AG04450 (cell line): ENCODE measurements around the gene DPM2. TPM values are rescaled to one million over a fixed set of nuclear protein-coding genes. Genes with fewer than 3 reads are reported as not detected.

Source experiments
- CTCF ChIA-PET: fragments of 300-600, 350-600 bp; formaldehyde crosslinking; extraction: SDS; loops from one replicate; lab custom pipeline; 2022; ENCODE audit warnings: antibody characterized with exemption, inconsistent platforms; lab: Charles Lee
- POLR2A ChIA-PET: fragments of 350-600 bp; formaldehyde crosslinking; extraction: SDS; loops from one replicate; lab custom pipeline; 2021; ENCODE audit warnings: antibody characterized with exemption, inconsistent platforms; lab: Yijun Ruan, JAX
- DNase-seq: peaks from one replicate; pipeline ENCODE4 v3.0.0-alpha.2; 2011; ENCODE audit warnings: low read depth, low spot score
- H3K27ac ChIP-seq: one replicate; pipeline ENCODE4 v1.5.1; 2012; ENCODE audit warnings: low read depth, low read length, control low read depth
- H3K27me3 ChIP-seq: one replicate; pipeline ENCODE4 v1.6.0; 2012; ENCODE audit warnings: low read length; ENCODE audit not compliant: control insufficient read depth, insufficient read depth
- H3K4me3 ChIP-seq: 2 replicates; pipeline ENCODE4 v1.5.1; 2011; ENCODE audit warnings: mild to moderate bottlenecking, low read depth, low read length, control low read depth
- H3K9me3 ChIP-seq: 2 replicates; pipeline ENCODE4 v1.5.1; 2012; ENCODE audit warnings: low read length; ENCODE audit not compliant: control insufficient read depth, insufficient read depth
- CTCF ChIP-seq: IDR thresholded peaks from 2 replicates; pipeline ENCODE4 v1.5.1; 2011; ENCODE audit warnings: low read depth, low read length, control low read depth, inconsistent platforms
- polyA plus RNA-seq: library from polyadenylated mRNA; depleted of rRNA; stranded (reverse); fragments of >200 nt; gene quantifications from 2 replicates; pipeline ENCODE4 v1.2.3, GENCODE V29; 2011

The DPM2 gene
- polyA plus RNA-seq, 1 experiment = 25.3 TPM

- Histone ChIP-seq H3K27ac (peak overlapping the region; percentile 21), H3K4me3 (peak overlapping the region; percentile 83), H3K9me3 (no peaks in the 10 kb centered on the region; the same call in 1 of the 2 replicates), H3K27me3 (no peaks in the 10 kb centered on the region)
- no peak for TF ChIP-seq CTCF
- CTCF ChIA-PET = interaction anchor here (1.5 kb wide), 2 partner anchors 36 to 37 kb away, joined by 4 to 5 read pairs; no protein-coding TSS in a partner anchor
- no peak for DNase-seq
- POLR2A ChIA-PET = interaction anchor here (0.6 to 3.3 kb wide), 6 partner anchors 11 to 119 kb away, joined by 3 to 8 read pairs (median 3); no protein-coding TSS in a partner anchor
Measured at GRCh38 chr9:127979333-127980059, 41.8 kb upstream of the DPM2 start.

GRCh38 chr9:127979015-127979332, 41.3 kb upstream of the DPM2 start:
- ChIA-PET POLR2A (interaction anchor here (0.6 to 3.3 kb wide), 4 partner anchors 13 to 120 kb away, joined by 3 to 8 read pairs (median 3); no protein-coding TSS in a partner anchor), CTCF (interaction anchor here (1.5 kb wide), 2 partner anchors 35 to 36 kb away, joined by 4 to 5 read pairs; no protein-coding TSS in a partner anchor)
- H3K27me3 ChIP-seq = no peaks in the 10 kb centered on the region
- H3K4me3 ChIP-seq = peak overlapping the region; percentile 83
- peak overlapping the region; percentile 21 for H3K27ac ChIP-seq
- DNase-seq = no peak
- H3K9me3 ChIP-seq = no peaks in the 10 kb centered on the region; the same call in 1 of the 2 replicates
- TF ChIP-seq CTCF = no peak

GRCh38 chr9:127977884-127978647, 40.4 kb upstream of the DPM2 start:
- peak; percentile 28 for TF ChIP-seq CTCF
- H3K27me3 ChIP-seq = no peaks in the 10 kb centered on the region
- peak overlapping the region; percentile 83 for H3K4me3 ChIP-seq
- H3K9me3 ChIP-seq = no peaks in the 10 kb centered on the region; the same call in 1 of the 2 replicates
- ChIA-PET POLR2A (interaction anchor here (0.7 to 3.3 kb wide), 4 partner anchors 12 to 140 kb away, joined by 3 to 8 read pairs (median 3); no protein-coding TSS in a partner anchor), CTCF (interaction anchor here (0.6 to 1.9 kb wide), 3 partner anchors 18 to 140 kb away, joined by 3 to 8 read pairs (median 5); no protein-coding TSS in a partner anchor)
- peak; percentile 42 for DNase-seq
- H3K27ac ChIP-seq = no peak overlapping the region

GRCh38 chr9:127977009-127977883, 39.6 kb upstream of the DPM2 start:
- H3K27me3 ChIP-seq = no peaks in the 10 kb centered on the region
- no peak for DNase-seq
- TF ChIP-seq CTCF = no peak
- no peaks in the 10 kb centered on the region; the same call in 1 of the 2 replicates for H3K9me3 ChIP-seq
- CTCF ChIA-PET = interaction anchor here (1.5 to 1.9 kb wide), 2 partner anchors 35 to 140 kb away, joined by 5 to 8 read pairs; no protein-coding TSS in a partner anchor
- H3K4me3 ChIP-seq = peak overlapping the region; percentile 83
- POLR2A ChIA-PET = interaction anchor here (0.7 to 1.1 kb wide), 2 partner anchors 114 to 140 kb away, joined by 3 read pairs; no protein-coding TSS in a partner anchor
- H3K27ac ChIP-seq = no peak overlapping the region
